CD14-positive monocyte (primary cell): ENCODE measurements around the gene ERMN. TPM values are rescaled to one million over a fixed set of nuclear protein-coding genes. Genes with fewer than 3 reads are reported as not detected.

Source experiments
- DNase-seq, 3 donors: peaks; one replicate each; pipeline ENCODE4 v3.0.0-alpha.2; 2011 to 2022
- H2AFZ ChIP-seq: 2 replicates; pipeline ENCODE4 v1.6.0; 2012; ENCODE audit warnings: mild to moderate bottlenecking, low read depth, low read length, inconsistent platforms; ENCODE audit not compliant: insufficient read depth, poor library complexity, severe bottlenecking
- H3K27ac ChIP-seq, 2 donors: 1 replicate in 1 of 2; 2 replicates in 1 of 2; pipeline ENCODE4 v1.5.1; 2012 to 2013; ENCODE audit warnings: low read length in 2 of 2, control low read depth in 1 of 2, inconsistent platforms in 1 of 2, low read depth in 1 of 2, mild to moderate bottlenecking in 1 of 2
- H3K27me3 ChIP-seq, 2 donors: one replicate each; pipeline versions ENCODE4 v1.6.0 to v1.6.1; 2011 to 2013; ENCODE audit warnings: low read length in 2 of 2; ENCODE audit not compliant: control insufficient read depth in 2 of 2, insufficient read depth in 2 of 2
- H3K36me3 ChIP-seq, 2 donors: replicated peaks in 1 of 2; 1 replicate in 1 of 2; 2 replicates in 1 of 2; pipeline versions ENCODE4 v1.5.1 to v1.6.1; 2012 to 2013; ENCODE audit warnings: low read length in 2 of 2, control low read depth in 1 of 2, inconsistent platforms in 1 of 2, mild to moderate bottlenecking in 1 of 2; ENCODE audit not compliant: insufficient read depth in 2 of 2, control insufficient read depth in 1 of 2
- H3K4me1 ChIP-seq, 2 donors: 1 replicate in 1 of 2; 2 replicates in 1 of 2; pipeline versions ENCODE4 v1.5.1 to v1.6.1; 2012 to 2013; ENCODE audit warnings: low read length in 2 of 2, control low read depth in 1 of 2, inconsistent platforms in 1 of 2, mild to moderate bottlenecking in 1 of 2, moderate library complexity in 1 of 2; ENCODE audit not compliant: insufficient read depth in 2 of 2, control insufficient read depth in 1 of 2
- H3K4me2 ChIP-seq: replicated peaks from 2 replicates; pipeline ENCODE3; 2012; ENCODE audit warnings: low read length, moderate library complexity, mild to moderate bottlenecking; ENCODE audit not compliant: poor library complexity, severe bottlenecking; ENCODE audit errors: extremely low read depth
- H3K4me3 ChIP-seq, 3 experiments: fragments of 200-600 bp in 1 of 3; sonication (generic) in 1 of 3; replicated peaks in 1 of 3; 1 replicate in 2 of 3; 2 replicates in 1 of 3; pipeline ENCODE4 v1.5.1; 2011 to 2013; ENCODE audit warnings: low read length in 3 of 3, mild to moderate bottlenecking in 3 of 3, control low read depth in 2 of 3, low read depth in 2 of 3, inconsistent platforms in 1 of 3, moderate library complexity in 1 of 3
- H3K79me2 ChIP-seq: 2 replicates; pipeline ENCODE4 v1.6.0; 2012; ENCODE audit warnings: mild to moderate bottlenecking, control low read depth, inconsistent platforms, low read length, moderate library complexity; ENCODE audit not compliant: insufficient read depth
- H3K9ac ChIP-seq: 2 replicates; pipeline ENCODE4 v1.6.0; 2017; ENCODE audit warnings: low read length, mild to moderate bottlenecking; ENCODE audit not compliant: insufficient read depth, poor library complexity, severe bottlenecking
- H3K9me3 ChIP-seq, 2 donors: replicated peaks in 1 of 2; 1 replicate in 1 of 2; 2 replicates in 1 of 2; pipeline versions ENCODE4 v1.5.1 to v1.6.1; 2012 to 2013; ENCODE audit warnings: low read length in 2 of 2, control low read depth in 1 of 2; ENCODE audit not compliant: control insufficient read depth in 1 of 2, insufficient read depth in 1 of 2
- H4K20me1 ChIP-seq: 2 replicates; pipeline ENCODE4 v1.6.0; 2012; ENCODE audit warnings: mild to moderate bottlenecking, low read length, control low read depth, moderate library complexity; ENCODE audit not compliant: insufficient read depth
- H3K27ac Mint-ChIP-seq, 7 donors: one replicate each; pipeline ENCODE4 v1.8.0; 2020; ENCODE audit warnings: mild to moderate bottlenecking in 7 of 7, mixed read lengths in 7 of 7, moderate library complexity in 6 of 7, inconsistent platforms in 2 of 7
- H3K27me3 Mint-ChIP-seq, 3 donors: one replicate each; pipeline ENCODE4 v1.8.0; 2021 to 2022; ENCODE audit warnings: low read depth in 3 of 3, mild to moderate bottlenecking in 3 of 3, mixed read lengths in 3 of 3, moderate library complexity in 3 of 3, inconsistent platforms in 1 of 3
- H3K36me3 Mint-ChIP-seq, 2 donors: one replicate each; pipeline ENCODE4 v1.8.0; 2020; ENCODE audit warnings: mixed read lengths in 2 of 2, inconsistent platforms in 1 of 2, mild to moderate bottlenecking in 1 of 2
- H3K4me1 Mint-ChIP-seq: one replicate; pipeline ENCODE4 v1.8.0; 2020; ENCODE audit warnings: mild to moderate bottlenecking, mixed read lengths
- H3K4me3 Mint-ChIP-seq, 2 donors: one replicate each; pipeline ENCODE4 v1.8.0; 2020; ENCODE audit warnings: mild to moderate bottlenecking in 2 of 2, mixed read lengths in 2 of 2, moderate library complexity in 1 of 2
- H3K9me3 Mint-ChIP-seq, 7 donors: one replicate each; pipeline ENCODE4 v1.8.0; 2020 to 2022; ENCODE audit warnings: mixed read lengths in 7 of 7, mild to moderate bottlenecking in 6 of 7, moderate library complexity in 6 of 7, inconsistent platforms in 2 of 7
- CTCF ChIP-seq: fragments of 200-600 bp; IDR thresholded peaks from one replicate; pipeline ENCODE4 v1.8.0; 2022; ENCODE audit warnings: antibody characterized with exemption, mild to moderate bottlenecking
- WGBS: methylation state at CpG from one replicate; pipeline ENCODE4 v1.1.5; 2013; ENCODE audit warnings: missing lambda C conversion rate; ENCODE audit not compliant: insufficient coverage; 5-methylcytosine and 5-hydroxymethylcytosine counted together
- intact Hi-C, 2 donors: fragments of 100-400 bp; cut with micrococcal nuclease; formaldehyde crosslinking; loops; one replicate each; pipeline versions ENCODE4 v1.15.0 to v1.15.1; 2023
- polyA plus RNA-seq, 3 donors: library from polyadenylated mRNA; depleted of rRNA in 1 of 3; unstranded in 2 of 3; stranded (reverse) in 1 of 3; fragments of 300-500 nt in 2 of 3; fragments of >200 nt in 1 of 3; fragmentation: Illumina TruSeq in 2 of 3; gene quantifications; 1 replicate in 2 of 3; 2 replicates in 1 of 3; pipeline ENCODE4 v1.2.3, GENCODE V29; 2012 to 2021

Gene ERMN
- polyA plus RNA-seq, 3 donors = 0.19 to 3.9 TPM; not detected in 1

- Mint-ChIP-seq H3K36me3 (peaks cover 7% of the 10 kb centered on the region in 2 donors), H3K27me3 (no peaks in the 10 kb centered on the region), H3K9me3 (peaks cover 14 to 27% (median 17%) of the 10 kb centered on the region in 7 donors), H3K4me1 (peaks cover 3% of the 10 kb centered on the region), H3K4me3 (no peak overlapping the region), H3K27ac (no peak overlapping the region)
- H2AFZ ChIP-seq = no peak overlapping the region
- H3K27me3 ChIP-seq = no peaks in the 10 kb centered on the region
- H3K4me3 ChIP-seq = no peak overlapping the region
- no peak overlapping the region for H3K9ac ChIP-seq
- H3K4me1 ChIP-seq = no peaks in the 10 kb centered on the region
- intact Hi-C loops = no loop called here
- H3K4me2 ChIP-seq = no peak overlapping the region
- no CpG with 5 or more reads among the region's 2 CpGs for WGBS
- no peak for DNase-seq
- no peaks in the 10 kb centered on the region for H4K20me1 ChIP-seq
- peaks cover 13 to 14% of the 10 kb centered on the region in 2 donors for H3K9me3 ChIP-seq
- no peak overlapping the region for H3K27ac ChIP-seq
- TF ChIP-seq CTCF = no peak
- no peaks in the 10 kb centered on the region for H3K36me3 ChIP-seq
- no peaks in the 10 kb centered on the region for H3K79me2 ChIP-seq
These were observed 38.0 kb upstream of the ERMN start for GRCh38 chr2:157363612-157364101.

GRCh38 chr2:157362627-157363026 is 37.0 kb upstream of the ERMN start:
- Histone ChIP-seq H3K9me3 (peaks cover 13 to 14% of the 10 kb centered on the region in 2 donors), H3K4me1 (no peaks in the 10 kb centered on the region), H3K36me3 (no peaks in the 10 kb centered on the region), H3K4me2 (no peak overlapping the region), H3K4me3 (no peak overlapping the region), H3K79me2 (no peaks in the 10 kb centered on the region), H3K27me3 (no peaks in the 10 kb centered on the region), H4K20me1 (no peaks in the 10 kb centered on the region), H2AFZ (no peak overlapping the region), H3K27ac (no peak overlapping the region), H3K9ac (no peak overlapping the region)
- peaks cover 3% of the 10 kb centered on the region for H3K4me1 Mint-ChIP-seq
- H3K27ac Mint-ChIP-seq = no peak overlapping the region
- no peaks in the 10 kb centered on the region for H3K27me3 Mint-ChIP-seq
- no CpG with 5 or more reads among the region's 2 CpGs for WGBS
- no peak overlapping the region for H3K4me3 Mint-ChIP-seq
- TF ChIP-seq CTCF = no peak
- no peak for DNase-seq
- peaks cover 13 to 23% (median 17%) of the 10 kb centered on the region in 7 donors for H3K9me3 Mint-ChIP-seq
- H3K36me3 Mint-ChIP-seq = peaks cover 7% of the 10 kb centered on the region in 2 donors
- intact Hi-C loops = no loop called here
